Central memory CD8-positive, alpha-beta T cell (primary cell): ENCODE results near the gene DGAT2.
A peak's percentile ranks its signal among the peaks of the same experiment; 100 is the strongest.

Source experiments
- ATAC-seq: fragments of 150-1000 bp; cut with Tn5 transposase; replicated peaks from 2 replicates; pipeline ENCODE4 v1.10.0; 2022; ENCODE audit warnings: mild to moderate bottlenecking, moderate FRiP score, moderate number of reproducible peaks; ENCODE audit not compliant: poor library complexity, severe bottlenecking; ENCODE audit errors: extremely low read depth
- DNase-seq, 2 donors: peaks; one replicate each; pipeline ENCODE4 v3.0.0; 2021; ENCODE audit warnings: low spot score in 2 of 2
- H3K27ac Mint-ChIP-seq: one replicate; pipeline ENCODE4 v1.8.0; 2022; ENCODE audit warnings: low read depth, mild to moderate bottlenecking, moderate library complexity, mixed read lengths
- H3K27me3 Mint-ChIP-seq: one replicate; pipeline ENCODE4 v1.8.0; 2022; ENCODE audit warnings: mixed read lengths
- H3K36me3 Mint-ChIP-seq: one replicate; pipeline ENCODE4 v1.8.0; 2022; ENCODE audit warnings: mild to moderate bottlenecking, moderate library complexity, mixed read lengths; ENCODE audit not compliant: insufficient read depth
- H3K4me1 Mint-ChIP-seq: one replicate; pipeline ENCODE4 v1.8.0; 2022; ENCODE audit warnings: mixed read lengths
- H3K4me3 Mint-ChIP-seq: one replicate; pipeline ENCODE4 v1.8.0; 2022; ENCODE audit warnings: mild to moderate bottlenecking, moderate library complexity, mixed read lengths
- H3K9me3 Mint-ChIP-seq: one replicate; pipeline ENCODE4 v1.8.0; 2022; ENCODE audit warnings: mixed read lengths

DGAT2 gene

GRCh38 chr11:75815345-75816168 lies 47.0 kb downstream of the DGAT2 start:
- DNase-seq (peak in 1 of 2 donors; percentile 19), ATAC-seq (no peak)
- no peak overlapping the region for H3K4me3 Mint-ChIP-seq

GRCh38 chr11:75816561-75817239 lies 48.1 kb downstream of the DGAT2 start:
- Mint-ChIP-seq H3K4me1 (peaks cover 16% of the 10 kb centered on the region), H3K4me3 (no peak overlapping the region), H3K27ac (no peak overlapping the region), H3K27me3 (no peaks in the 10 kb centered on the region), H3K9me3 (no peaks in the 10 kb centered on the region), H3K36me3 (peaks cover 10% of the 10 kb centered on the region)
- no peak for DNase-seq
- ATAC-seq, result no peak

More at GRCh38 chr11:75815345-75816168, 47.0 kb downstream of the DGAT2 start:
- H3K9me3 Mint-ChIP-seq, result no peaks in the 10 kb centered on the region
- peaks cover 10% of the 10 kb centered on the region for H3K4me1 Mint-ChIP-seq
- H3K27me3 Mint-ChIP-seq, result no peaks in the 10 kb centered on the region
- H3K27ac Mint-ChIP-seq, result no peak overlapping the region
- peaks cover 8% of the 10 kb centered on the region for H3K36me3 Mint-ChIP-seq

- H3K4me3 Mint-ChIP-seq, result no peak overlapping the region
- DNase-seq (no peak), ATAC-seq (no peak)
- no peaks in the 10 kb centered on the region for H3K9me3 Mint-ChIP-seq
- H3K27ac Mint-ChIP-seq, result no peak overlapping the region
- H3K27me3 Mint-ChIP-seq, result no peaks in the 10 kb centered on the region
- peaks cover 4% of the 10 kb centered on the region for H3K36me3 Mint-ChIP-seq
- peaks cover 19% of the 10 kb centered on the region for H3K4me1 Mint-ChIP-seq
These were observed 52.1 kb downstream of the DGAT2 start for GRCh38 chr11:75820645-75821044.

- no peaks in the 10 kb centered on the region for H3K27me3 Mint-ChIP-seq
- H3K9me3 Mint-ChIP-seq, result no peaks in the 10 kb centered on the region
- DNase-seq (no peak), ATAC-seq (no peak)
- no peak overlapping the region for H3K27ac Mint-ChIP-seq
- H3K4me3 Mint-ChIP-seq, result no peak overlapping the region
- peaks cover 6% of the 10 kb centered on the region for H3K36me3 Mint-ChIP-seq
- H3K4me1 Mint-ChIP-seq, result peaks cover 19% of the 10 kb centered on the region
These were observed 52.6 kb downstream of the DGAT2 start for GRCh38 chr11:75821202-75821601.

GRCh38 chr11:75822541-75822940 lies 54.0 kb downstream of the DGAT2 start:
- H3K4me1 Mint-ChIP-seq, result peaks cover 25% of the 10 kb centered on the region
- H3K9me3 Mint-ChIP-seq, result no peaks in the 10 kb centered on the region
- no peak overlapping the region for H3K4me3 Mint-ChIP-seq

GRCh38 chr11:75823415-75823814 lies 54.8 kb downstream of the DGAT2 start:
- H3K27ac Mint-ChIP-seq, result no peak overlapping the region
- H3K4me1 Mint-ChIP-seq, result peaks cover 25% of the 10 kb centered on the region
- DNase-seq (no peak), ATAC-seq (no peak)
- no peaks in the 10 kb centered on the region for H3K27me3 Mint-ChIP-seq
- no peak overlapping the region for H3K4me3 Mint-ChIP-seq
- H3K36me3 Mint-ChIP-seq, result peaks cover 6% of the 10 kb centered on the region
- no peaks in the 10 kb centered on the region for H3K9me3 Mint-ChIP-seq

More at GRCh38 chr11:75822541-75822940, 54.0 kb downstream of the DGAT2 start:
- ATAC-seq (no peak), DNase-seq (no peak)
- Mint-ChIP-seq H3K27ac (no peak overlapping the region), H3K36me3 (peaks cover 6% of the 10 kb centered on the region), H3K27me3 (no peaks in the 10 kb centered on the region)

GRCh38 chr11:75823946-75824345 lies 55.4 kb downstream of the DGAT2 start:
- Mint-ChIP-seq H3K4me3 (no peak overlapping the region), H3K36me3 (peaks cover 6% of the 10 kb centered on the region), H3K27ac (peak overlapping the region; percentile 80), H3K4me1 (peaks cover 23% of the 10 kb centered on the region), H3K9me3 (no peaks in the 10 kb centered on the region), H3K27me3 (no peaks in the 10 kb centered on the region)
- ATAC-seq, result no peak
- DNase-seq, result no peak

- no peak overlapping the region for H3K4me3 Mint-ChIP-seq
- ATAC-seq (no peak), DNase-seq (no peak)
- peak overlapping the region; percentile 41 for H3K27ac Mint-ChIP-seq
- no peaks in the 10 kb centered on the region for H3K9me3 Mint-ChIP-seq
- H3K4me1 Mint-ChIP-seq, result peaks cover 20% of the 10 kb centered on the region
- peaks cover 7% of the 10 kb centered on the region for H3K36me3 Mint-ChIP-seq
- no peaks in the 10 kb centered on the region for H3K27me3 Mint-ChIP-seq
These were observed 58.1 kb downstream of the DGAT2 start for GRCh38 chr11:75826461-75827230.

GRCh38 chr11:75827562-75827961 lies 59.0 kb downstream of the DGAT2 start:
- ATAC-seq (no peak), DNase-seq (no peak)
- Mint-ChIP-seq H3K27ac (no peak overlapping the region), H3K27me3 (no peaks in the 10 kb centered on the region), H3K9me3 (no peaks in the 10 kb centered on the region), H3K4me1 (peaks cover 20% of the 10 kb centered on the region), H3K36me3 (peaks cover 7% of the 10 kb centered on the region), H3K4me3 (no peak overlapping the region)

GRCh38 chr11:75831915-75832502 lies 63.4 kb downstream of the DGAT2 start:
- Mint-ChIP-seq H3K9me3 (no peaks in the 10 kb centered on the region), H3K27ac (no peak overlapping the region), H3K36me3 (peaks cover 4% of the 10 kb centered on the region), H3K4me1 (peaks cover 22% of the 10 kb centered on the region), H3K4me3 (no peak overlapping the region), H3K27me3 (no peaks in the 10 kb centered on the region)
- no peak for ATAC-seq
- no peak for DNase-seq

- Mint-ChIP-seq H3K36me3 (peaks cover 8% of the 10 kb centered on the region), H3K4me1 (peaks cover 34% of the 10 kb centered on the region), H3K27me3 (no peaks in the 10 kb centered on the region), H3K9me3 (no peaks in the 10 kb centered on the region), H3K4me3 (no peak overlapping the region), H3K27ac (no peak overlapping the region)
- DNase-seq, result no peak
- ATAC-seq, result no peak
These were observed 66.2 kb downstream of the DGAT2 start for GRCh38 chr11:75834728-75835127.

- no peak overlapping the region for H3K4me3 Mint-ChIP-seq
- peaks cover 5% of the 10 kb centered on the region for H3K36me3 Mint-ChIP-seq
- DNase-seq (no peak), ATAC-seq (no peak)
- H3K27me3 Mint-ChIP-seq, result no peaks in the 10 kb centered on the region
- H3K4me1 Mint-ChIP-seq, result peaks cover 41% of the 10 kb centered on the region
- no peaks in the 10 kb centered on the region for H3K9me3 Mint-ChIP-seq
- no peak overlapping the region for H3K27ac Mint-ChIP-seq
These were observed 67.8 kb downstream of the DGAT2 start for GRCh38 chr11:75836417-75836816.
